HG03196 (cell line): ENCODE data around the gene SLC9A9.

Source experiments
- ATAC-seq: cut with Tn5 transposase; IDR thresholded peaks from one replicate; pipeline ENCODE4 v1.9.1; 2021; ENCODE audit not compliant: unreplicated experiment

The SLC9A9 gene

DNA sequence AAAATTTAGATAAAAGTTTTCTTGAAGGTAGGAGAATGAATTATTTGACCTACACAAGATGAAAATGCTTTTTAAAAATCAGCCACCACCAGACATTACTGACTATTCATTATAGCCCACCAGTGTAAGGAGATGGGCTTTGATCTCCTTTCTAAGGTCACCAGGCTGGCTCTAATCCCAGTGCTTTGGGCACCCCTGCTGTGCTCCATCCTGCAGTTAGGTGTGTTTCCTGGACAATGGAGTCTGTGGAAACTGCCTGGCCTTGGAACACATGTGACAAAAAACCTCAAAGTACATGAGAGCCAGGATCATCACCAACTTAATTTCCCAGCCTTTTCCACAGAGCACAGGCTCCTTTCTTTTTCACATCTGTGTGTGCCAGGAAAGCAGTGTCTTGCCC lies 467.8 kb downstream of the SLC9A9 start:
- no peak for ATAC-seq

DNA sequence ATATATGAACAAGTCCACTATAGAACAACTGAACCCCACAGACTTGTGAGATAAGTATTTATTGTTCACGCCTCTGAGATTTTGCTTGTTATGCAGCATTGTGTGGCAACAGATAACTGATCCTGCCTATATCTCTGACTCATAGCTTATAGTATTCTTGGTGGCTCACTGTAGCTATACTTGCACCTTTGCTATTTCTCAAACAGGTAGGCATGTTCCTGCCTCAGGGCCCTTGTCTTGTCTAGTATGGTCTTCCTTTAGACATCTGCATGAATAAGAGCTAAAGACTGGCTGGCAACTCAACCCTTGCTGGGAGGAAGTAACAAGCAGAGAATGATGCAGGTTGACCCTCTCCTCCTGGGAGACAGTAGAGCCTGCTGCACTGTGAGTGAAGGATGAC lies 472.6 kb downstream of the SLC9A9 start:
- no peak for ATAC-seq

DNA sequence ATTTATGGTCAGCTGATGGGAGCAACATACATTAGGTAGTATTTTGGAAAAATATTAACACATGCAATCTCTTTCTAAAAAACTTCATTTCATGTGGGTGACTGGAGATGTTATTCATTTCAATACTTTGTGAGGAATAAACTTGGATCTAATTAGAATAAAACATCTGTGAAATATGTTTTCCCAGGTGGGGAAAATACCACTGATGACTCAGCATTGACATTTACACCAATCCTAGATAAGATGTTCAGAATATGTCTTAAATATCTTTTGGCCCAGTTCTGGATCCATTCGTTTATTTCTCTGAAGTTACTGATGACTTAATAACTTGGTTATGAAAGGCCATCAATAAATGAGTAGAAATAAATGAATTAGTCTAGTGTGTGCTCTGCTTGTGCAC lies 481.1 kb downstream of the SLC9A9 start:
- ATAC-seq: no peak

DNA sequence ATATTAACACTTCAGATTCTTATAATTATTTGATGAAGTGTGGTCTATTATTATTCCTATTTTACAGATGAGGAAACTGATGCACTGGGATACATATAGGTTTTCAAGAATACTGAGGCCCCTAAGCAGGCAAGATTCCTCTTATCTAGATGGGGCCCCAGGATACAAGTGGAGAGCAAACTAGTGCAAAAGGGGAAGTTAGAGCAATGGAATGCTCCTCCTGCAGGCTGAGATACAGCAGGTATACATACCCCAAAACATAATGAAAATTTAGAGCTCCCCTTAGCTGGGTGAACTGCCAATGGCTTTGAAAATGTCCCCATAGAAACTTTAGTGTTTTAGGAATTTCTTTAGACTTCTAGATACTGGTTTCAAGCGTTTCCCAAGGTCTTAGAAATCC lies 481.6 kb downstream of the SLC9A9 start:
- no peak for ATAC-seq

DNA sequence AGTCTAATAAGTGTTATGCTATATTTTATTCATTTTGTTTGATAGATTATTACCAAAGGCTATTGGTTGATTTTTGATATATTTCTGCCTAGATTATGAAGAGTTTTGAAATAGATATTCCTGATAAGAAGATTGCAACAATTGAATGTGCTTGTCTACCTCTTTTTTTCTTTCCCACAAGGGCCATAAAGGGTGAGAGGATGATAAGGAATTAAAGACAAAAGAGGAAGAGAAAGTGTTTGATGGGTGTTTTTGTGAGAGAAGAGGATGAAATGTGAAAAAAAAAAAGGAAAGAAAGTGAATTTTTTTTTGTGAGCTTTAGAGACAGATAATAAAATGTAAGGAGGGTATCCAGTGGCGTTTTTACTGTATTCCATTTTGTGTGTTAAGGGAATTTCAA lies 484.3 kb downstream of the SLC9A9 start:
- ATAC-seq: no peak

GRCh38 chr3:143363276-143363675 lies 485.0 kb downstream of the SLC9A9 start:
- no peak for ATAC-seq

GRCh38 chr3:143362115-143362991 lies 485.9 kb downstream of the SLC9A9 start:
- ATAC-seq: no peak

GRCh38 chr3:143361589-143361988 lies 486.7 kb downstream of the SLC9A9 start:
- ATAC-seq: no peak

- ATAC-seq: no peak
Observed at GRCh38 chr3:143360244-143360643, 488.0 kb downstream of the SLC9A9 start.

DNA sequence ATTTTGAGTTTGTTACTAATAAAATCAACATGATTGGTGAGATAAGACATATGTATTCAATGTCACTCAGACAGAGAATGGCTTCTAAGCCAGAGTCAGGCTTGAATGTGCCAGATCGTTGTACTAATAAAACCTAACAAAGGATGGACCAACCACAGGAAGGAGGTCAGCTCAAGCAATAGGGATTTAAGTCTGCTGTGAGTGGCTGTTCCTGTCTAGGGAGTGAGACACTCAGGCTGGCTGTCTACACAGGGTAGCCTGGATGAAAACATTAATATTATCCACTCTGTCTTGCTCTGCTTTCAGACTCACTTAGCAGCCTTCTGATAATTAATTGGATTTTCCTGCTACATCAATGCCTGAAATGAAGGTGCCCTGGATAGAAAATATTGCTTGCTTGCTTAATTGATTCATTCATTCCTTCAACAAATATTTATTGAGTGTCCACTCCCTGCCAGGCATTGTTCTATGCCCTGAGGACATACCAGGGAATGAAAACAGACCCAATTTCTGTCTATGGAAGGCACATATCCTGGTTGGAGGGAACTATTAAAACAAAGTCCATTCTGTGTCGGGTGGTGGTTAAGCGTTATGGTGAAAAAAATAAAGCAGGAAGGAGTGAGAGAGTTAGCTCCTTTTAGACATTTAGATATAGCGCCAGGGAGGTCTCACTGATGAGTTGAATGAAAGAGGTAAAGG lies 489.3 kb downstream of the SLC9A9 start:
- ATAC-seq: no peak

GRCh38 chr3:143358155-143358792 lies 490.0 kb downstream of the SLC9A9 start:
- ATAC-seq: no peak

DNA sequence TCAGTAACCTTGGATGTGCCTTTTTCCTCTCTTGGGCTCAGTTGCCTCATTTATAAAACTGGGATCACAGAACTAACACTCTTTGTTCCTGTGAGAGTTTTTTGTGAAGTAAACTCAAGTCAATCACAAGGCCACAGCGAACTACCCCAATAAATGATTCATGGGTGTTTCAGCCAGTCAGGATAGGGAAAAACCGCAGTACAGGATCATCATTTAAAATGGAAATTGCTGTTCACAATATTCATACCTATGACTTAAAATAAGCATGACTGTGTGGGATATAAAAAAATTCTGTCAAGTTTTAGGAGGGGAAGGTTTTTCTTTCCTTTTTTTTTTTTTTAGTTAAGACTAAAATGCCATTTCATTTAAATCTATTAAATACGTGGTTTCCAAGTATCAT lies 490.6 kb downstream of the SLC9A9 start:
- ATAC-seq: no peak

- ATAC-seq: no peak
Observed at GRCh38 chr3:143356839-143357238, 491.4 kb downstream of the SLC9A9 start.

DNA sequence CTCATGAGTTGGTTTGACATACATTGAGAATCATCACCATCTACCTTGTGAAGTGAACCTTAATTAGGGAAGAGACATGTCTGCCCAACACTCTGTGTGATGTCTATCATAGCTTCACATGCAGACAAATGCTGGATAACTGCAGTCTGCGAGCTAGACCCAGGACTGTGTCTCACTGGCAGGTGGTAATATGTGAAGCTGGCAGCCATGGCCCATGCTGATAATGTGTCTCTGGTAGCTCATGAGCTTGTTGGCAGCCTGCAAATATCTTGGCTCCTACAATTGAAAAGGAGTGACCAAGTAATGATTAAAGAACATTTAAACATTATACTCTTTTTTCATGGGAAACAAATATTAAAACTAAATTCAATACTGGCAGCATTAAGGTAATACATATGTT lies 493.9 kb downstream of the SLC9A9 start:
- ATAC-seq: no peak

GRCh38 chr3:143352850-143353550 lies 495.3 kb downstream of the SLC9A9 start:
- ATAC-seq: no peak

GRCh38 chr3:143351895-143352608 lies 496.2 kb downstream of the SLC9A9 start:
- ATAC-seq: no peak

- ATAC-seq: no peak
Observed at GRCh38 chr3:143351354-143351753, 496.9 kb downstream of the SLC9A9 start.

DNA sequence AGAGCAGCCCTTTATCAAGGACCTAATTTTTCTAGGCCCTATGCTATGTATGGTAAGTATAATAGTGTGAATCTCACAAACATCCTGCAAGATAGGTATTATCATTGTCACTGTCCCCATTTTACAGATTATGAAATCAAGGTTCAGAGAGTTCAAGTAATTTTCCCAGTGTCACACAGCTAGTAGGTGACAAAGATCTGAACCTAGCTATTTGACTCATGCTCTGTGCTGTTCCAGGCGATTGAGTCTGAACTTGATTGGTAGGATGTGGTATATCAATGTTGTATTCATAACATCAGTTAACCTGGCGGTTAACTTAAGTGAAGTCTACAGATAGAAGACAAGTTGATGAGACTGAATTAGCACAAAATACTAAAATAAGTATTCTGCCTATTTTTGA lies 498.8 kb downstream of the SLC9A9 start:
- ATAC-seq: no peak

DNA sequence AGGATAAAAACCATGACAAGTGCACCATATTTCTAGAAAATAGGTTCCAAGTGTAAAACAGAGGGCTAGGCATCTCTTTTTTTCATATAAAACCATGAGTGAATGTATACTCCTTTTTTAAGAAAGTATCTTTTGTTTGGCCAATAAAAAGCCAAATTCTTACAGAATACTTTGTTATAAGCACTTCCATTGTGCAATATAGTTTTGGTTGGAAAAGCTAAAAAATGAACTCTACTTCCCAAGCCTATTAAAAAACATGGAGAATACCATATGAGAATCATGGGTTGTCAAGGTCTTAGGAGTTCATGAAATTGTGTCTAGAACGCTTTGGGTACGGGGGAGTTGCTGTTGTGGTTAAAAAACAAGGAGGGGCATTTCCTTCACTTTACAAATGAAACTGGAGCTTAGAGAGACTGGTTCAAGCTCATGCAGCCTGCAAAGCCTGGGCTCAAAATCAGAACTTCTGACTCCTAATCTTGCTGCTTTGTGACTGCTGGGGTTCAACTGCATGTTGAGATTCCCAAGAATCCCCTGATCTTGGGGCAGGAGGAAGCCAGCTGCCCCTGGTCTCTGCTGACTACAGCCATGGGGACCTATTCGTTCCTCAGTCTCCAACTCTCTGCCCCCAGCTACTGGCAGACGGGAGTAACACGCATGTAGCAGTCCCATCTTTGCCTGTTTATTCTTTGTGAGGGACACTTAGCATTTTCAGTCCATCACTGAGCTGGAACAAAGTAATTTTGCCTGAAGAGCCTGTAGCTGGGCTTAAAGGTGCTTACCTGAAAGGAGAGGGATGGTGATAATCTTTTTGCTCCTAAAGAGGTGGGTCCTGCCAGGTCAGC lies 499.6 kb downstream of the SLC9A9 start:
- ATAC-seq: no peak
